Uterus (tissue), 2 donors: ENCODE measurements around the gene CTBP1.

Experiments used
- POLR2A ChIP-seq, 2 donors: fragments of 450-650 bp; IDR thresholded peaks; one replicate each; pipeline ENCODE4 v1.6.1; 2016; ENCODE audit warnings: antibody characterized with exemption in 2 of 2, mild to moderate bottlenecking in 1 of 2, moderate library complexity in 1 of 2
- TF ChIP-seq, protein P1 (sequence below), 4 experiments: fragments of 200-600 bp in 2 of 4; fragments of 450-650 bp in 2 of 4; sonication (generic) in 2 of 4; IDR thresholded peaks; one replicate each; pipeline ENCODE4 v1.5.1; 2016 to 2019; ENCODE audit warnings: antibody characterized with exemption in 4 of 4, mild to moderate bottlenecking in 2 of 4, moderate library complexity in 1 of 4

DNA sequence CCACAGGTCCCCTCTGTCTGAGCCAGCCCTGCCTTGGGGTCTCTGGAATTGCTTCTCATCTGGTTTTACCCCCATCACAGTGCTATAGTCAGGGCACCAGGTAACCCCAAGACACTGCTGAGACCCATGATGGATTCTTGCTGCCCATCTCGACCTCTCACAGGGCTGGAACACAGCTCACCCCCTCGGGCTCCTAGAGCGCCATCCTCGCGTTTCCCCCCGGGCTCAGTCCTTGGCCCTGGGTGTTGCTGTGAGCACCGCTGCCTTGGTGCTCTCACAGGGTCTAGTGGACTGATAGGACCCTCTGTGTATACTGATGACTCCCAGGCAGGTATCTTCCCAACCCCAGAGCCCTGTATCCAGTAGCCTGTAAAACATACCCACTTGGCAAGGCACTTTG lies 49.5 kb upstream of the CTBP1 start:
- TF ChIP-seq, protein P1, sequence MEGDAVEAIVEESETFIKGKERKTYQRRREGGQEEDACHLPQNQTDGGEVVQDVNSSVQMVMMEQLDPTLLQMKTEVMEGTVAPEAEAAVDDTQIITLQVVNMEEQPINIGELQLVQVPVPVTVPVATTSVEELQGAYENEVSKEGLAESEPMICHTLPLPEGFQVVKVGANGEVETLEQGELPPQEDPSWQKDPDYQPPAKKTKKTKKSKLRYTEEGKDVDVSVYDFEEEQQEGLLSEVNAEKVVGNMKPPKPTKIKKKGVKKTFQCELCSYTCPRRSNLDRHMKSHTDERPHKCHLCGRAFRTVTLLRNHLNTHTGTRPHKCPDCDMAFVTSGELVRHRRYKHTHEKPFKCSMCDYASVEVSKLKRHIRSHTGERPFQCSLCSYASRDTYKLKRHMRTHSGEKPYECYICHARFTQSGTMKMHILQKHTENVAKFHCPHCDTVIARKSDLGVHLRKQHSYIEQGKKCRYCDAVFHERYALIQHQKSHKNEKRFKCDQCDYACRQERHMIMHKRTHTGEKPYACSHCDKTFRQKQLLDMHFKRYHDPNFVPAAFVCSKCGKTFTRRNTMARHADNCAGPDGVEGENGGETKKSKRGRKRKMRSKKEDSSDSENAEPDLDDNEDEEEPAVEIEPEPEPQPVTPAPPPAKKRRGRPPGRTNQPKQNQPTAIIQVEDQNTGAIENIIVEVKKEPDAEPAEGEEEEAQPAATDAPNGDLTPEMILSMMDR (IDR thresholded peaks at IDR 0.05), result no peak
- no peak for TF ChIP-seq POLR2A (IDR thresholded peaks at IDR 0.05)
